Measurements from ENCODE around the gene PITRM1.

DNA sequence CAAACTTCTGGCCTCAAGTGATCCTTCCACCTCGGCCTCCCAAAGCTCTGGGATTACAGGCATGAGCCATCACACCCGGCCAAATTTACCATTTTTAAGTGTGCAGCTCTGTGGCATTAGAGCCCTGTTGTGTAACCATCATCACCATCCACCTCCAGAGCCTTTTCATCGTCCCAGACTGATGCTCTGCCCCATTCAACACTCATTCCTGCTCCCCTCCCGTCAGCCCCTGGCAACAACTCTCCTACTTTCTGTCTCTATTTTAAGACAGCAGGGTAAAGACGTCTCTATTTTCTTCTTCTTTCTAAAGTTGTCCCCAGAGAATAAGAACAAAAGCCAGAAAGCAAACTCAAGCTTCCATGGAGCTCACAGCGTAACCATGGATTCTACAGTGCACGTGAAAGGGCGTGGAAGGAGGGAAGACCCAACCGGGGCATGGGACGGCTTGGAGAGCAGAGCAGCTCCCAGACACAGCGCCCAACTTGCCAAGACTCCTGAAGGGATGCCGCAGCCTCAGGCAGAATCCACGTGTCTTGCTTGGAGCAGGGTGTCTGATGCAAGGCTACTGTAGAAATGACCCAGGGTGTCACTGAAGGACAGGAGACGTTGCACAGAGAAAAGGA is 42.7 kb upstream of the PITRM1 start:
- TF ChIP-seq, protein P1, sequence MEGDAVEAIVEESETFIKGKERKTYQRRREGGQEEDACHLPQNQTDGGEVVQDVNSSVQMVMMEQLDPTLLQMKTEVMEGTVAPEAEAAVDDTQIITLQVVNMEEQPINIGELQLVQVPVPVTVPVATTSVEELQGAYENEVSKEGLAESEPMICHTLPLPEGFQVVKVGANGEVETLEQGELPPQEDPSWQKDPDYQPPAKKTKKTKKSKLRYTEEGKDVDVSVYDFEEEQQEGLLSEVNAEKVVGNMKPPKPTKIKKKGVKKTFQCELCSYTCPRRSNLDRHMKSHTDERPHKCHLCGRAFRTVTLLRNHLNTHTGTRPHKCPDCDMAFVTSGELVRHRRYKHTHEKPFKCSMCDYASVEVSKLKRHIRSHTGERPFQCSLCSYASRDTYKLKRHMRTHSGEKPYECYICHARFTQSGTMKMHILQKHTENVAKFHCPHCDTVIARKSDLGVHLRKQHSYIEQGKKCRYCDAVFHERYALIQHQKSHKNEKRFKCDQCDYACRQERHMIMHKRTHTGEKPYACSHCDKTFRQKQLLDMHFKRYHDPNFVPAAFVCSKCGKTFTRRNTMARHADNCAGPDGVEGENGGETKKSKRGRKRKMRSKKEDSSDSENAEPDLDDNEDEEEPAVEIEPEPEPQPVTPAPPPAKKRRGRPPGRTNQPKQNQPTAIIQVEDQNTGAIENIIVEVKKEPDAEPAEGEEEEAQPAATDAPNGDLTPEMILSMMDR (IDR thresholded peaks at IDR 0.05) = no peak
- TF ChIP-seq POLR2A (IDR thresholded peaks at IDR 0.05) (no peak), EP300 (IDR thresholded peaks at IDR 0.05) (no peak)

All from upper lobe of left lung (tissue), 4 donors.